PC-9 (cell line): ENCODE measurements around the gene STARD13.

Source experiments
- CTCF ChIP-seq: fragments of 200-600 bp; sonication (generic); conservative IDR thresholded peaks from 2 replicates; pipeline ENCODE4 v1.6.1; 2017; ENCODE audit warnings: mixed run types, antibody characterized with exemption, mild to moderate bottlenecking, moderate library complexity
- EZH2 ChIP-seq: fragments of 200-600 bp; sonication (generic); IDR thresholded peaks from 2 replicates; pipeline ENCODE4 v1.8.0; 2017; ENCODE audit warnings: antibody characterized with exemption, low read depth

- TF ChIP-seq CTCF (no peak), EZH2 (no peak)
Observed at GRCh38 chr13:33109271-33109697, 176.3 kb downstream of the STARD13 start.
